Measurements from ENCODE around the gene PRG2. TPM values are rescaled to one million over a fixed set of nuclear protein-coding genes. Genes with fewer than 3 reads are reported as not detected.

Gene PRG2
- total and polyA plus RNA-seq, 9 of the 15 experiments (the other 6 are each of a cell fraction or from before 2014, with no cell fraction given), result 1.8 to 78.0 (median 26.6) TPM

GRCh38 chr11:57349491-57350274 is 40.8 kb downstream of the PRG2 start (continued):
- TF ChIP-seq MXI1 (IDR thresholded peaks at IDR 0.05; ENCODE audit: low read depth, low read length), result no peak
- no peak for TF ChIP-seq USF1 (CRISPR knock-in tag; IDR thresholded peaks at IDR 0.05)
- TF ChIP-seq MXD1 (CRISPR knock-in tag; IDR thresholded peaks at IDR 0.05; ENCODE audit: borderline replicate concordance, poor library complexity, severe bottlenecking), result no peak
- TF ChIP-seq CSDE1 (IDR thresholded peaks at IDR 0.05), result no peak
- TF ChIP-seq SMC3 (conservative IDR thresholded peaks at IDR 0.05; ENCODE audit: insufficient read depth, low read depth, low read length), result peak; percentile 35; the same call in 1 of the 2 replicates
- no peak for TF ChIP-seq TOE1 (IDR thresholded peaks at IDR 0.05; ENCODE audit: borderline replicate concordance)
- 0 out of 2 replicates have a peak, but pooled peaks have one; percentile 78 for TF ChIP-seq TOE1 (CRISPR knock-in tag; IDR thresholded peaks at IDR 0.05; ENCODE audit: borderline replicate concordance, low read depth)
- TF ChIP-seq PTTG1 (tag; IDR thresholded peaks at IDR 0.05; ENCODE audit: low read depth), result no peak
- TF ChIP-seq EP400 (IDR thresholded peaks at IDR 0.05), result no peak
- no peak for TF ChIP-seq GTF2B (IDR thresholded peaks at IDR 0.05; ENCODE audit: extremely low read depth, insufficient read length)
- no peak for TF ChIP-seq MNT (conservative IDR thresholded peaks at IDR 0.05)
- no peak for TF ChIP-seq TAL1 (IDR thresholded peaks at IDR 0.05)
- no peak for TF ChIP-seq ZNF121 (CRISPR knock-in tag; conservative IDR thresholded peaks at IDR 0.05)
- TF ChIP-seq ZNF449 (CRISPR knock-in tag; IDR thresholded peaks at IDR 0.05), result no peak
- TF ChIP-seq MCM7 (IDR thresholded peaks at IDR 0.05), result no peak
- TF ChIP-seq CHD4 (IDR thresholded peaks at IDR 0.05; ENCODE audit: insufficient read depth, insufficient replicate concordance, low read depth, low read length, poor library complexity, severe bottlenecking), result no peak
- no peak for TF ChIP-seq RFX7 (CRISPR knock-in tag; IDR thresholded peaks at IDR 0.05)
- no peak for TF ChIP-seq TRIM25 (IDR thresholded peaks at IDR 0.05; ENCODE audit: borderline replicate concordance)
- no peak for TF ChIP-seq ZNF551 (CRISPR knock-in tag; IDR thresholded peaks at IDR 0.05)
- TF ChIP-seq COPS2 (conservative IDR thresholded peaks at IDR 0.05), result no peak
- TF ChIP-seq POLR2AphosphoS2 (IDR thresholded peaks at IDR 0.05; ENCODE audit: low read length), result no peak

Measured in K562 (cell line).